Right cardiac atrium (tissue), 5 donors: ENCODE data around the gene KLHL17. TPM values are rescaled to one million over a fixed set of nuclear protein-coding genes. Genes with fewer than 3 reads are reported as not detected.

Experiments
- ATAC-seq, 2 donors: fragments of 200-7000 bp; cut with Tn5 transposase; one replicate each; pipeline versions ENCODE4 v1.8.0 to v1.9.1; 2020; ENCODE audit warnings: moderate library complexity in 2 of 2, mild to moderate bottlenecking in 1 of 2
- DNase-seq, 3 donors: peaks; one replicate each; pipeline ENCODE4 v3.0.0-alpha.2; 2020
- H3K27ac ChIP-seq: one replicate; pipeline ENCODE4 v1.5.1; 2013; ENCODE audit warnings: mild to moderate bottlenecking, low read length, control low read depth, moderate library complexity
- H3K27me3 ChIP-seq: one replicate; pipeline ENCODE4 v1.6.1; 2013; ENCODE audit not compliant: control insufficient read depth, insufficient read depth
- H3K4me1 ChIP-seq: one replicate; pipeline ENCODE4 v1.6.1; 2013; ENCODE audit warnings: low read length; ENCODE audit not compliant: control insufficient read depth, insufficient read depth
- H3K4me3 ChIP-seq: one replicate; pipeline ENCODE4 v1.5.1; 2013; ENCODE audit warnings: low read length, control low read depth
- H3K9me3 ChIP-seq: one replicate; pipeline ENCODE4 v1.6.1; 2013; ENCODE audit warnings: low read length; ENCODE audit not compliant: control insufficient read depth
- WGBS: extraction: QIAGEN DNeasy Blood & Tissue Kit; methylation state at CpG from one replicate; pipeline ENCODE4 v1.1.7; 2013; 5-methylcytosine and 5-hydroxymethylcytosine counted together
- intact Hi-C, 4 donors: fragments of 100-400 bp; cut with DNase I; formaldehyde crosslinking; loops; one replicate each; pipeline versions ENCODE4 v1.11.0 to v1.14.0; 2022 to 2023
- polyA plus RNA-seq: library from polyadenylated mRNA; stranded (reverse); fragments of 200-250 nt; gene quantifications from one replicate; pipeline ENCODE4 v1.2.3, GENCODE V29; 2013
- total RNA-seq, 4 donors: library from RNA; stranded (reverse); fragmentation: NEBNext Ultra II Directional; extraction: Animal tissue kit (Norgen Biotek cat#: 25700); gene quantifications; one replicate each; pipeline ENCODE4 v1.2.1, GENCODE V29; 2021
- donor health status: healthy with polysubstance abuse.
- donor health status: DM: no; HTN: yes; CAD: no.
- donor health status: DM: no; HTN: no; CAD: no.
- donor health status: DM: no; HTN: yes; CAD: no; lungs with severe emphysema.
- donor health status: DM: yes; HTN: yes; CAD: no.

The KLHL17 gene
- total and polyA plus RNA-seq, 5 donors = 5.0 to 9.7 (median 5.4) TPM

DNA sequence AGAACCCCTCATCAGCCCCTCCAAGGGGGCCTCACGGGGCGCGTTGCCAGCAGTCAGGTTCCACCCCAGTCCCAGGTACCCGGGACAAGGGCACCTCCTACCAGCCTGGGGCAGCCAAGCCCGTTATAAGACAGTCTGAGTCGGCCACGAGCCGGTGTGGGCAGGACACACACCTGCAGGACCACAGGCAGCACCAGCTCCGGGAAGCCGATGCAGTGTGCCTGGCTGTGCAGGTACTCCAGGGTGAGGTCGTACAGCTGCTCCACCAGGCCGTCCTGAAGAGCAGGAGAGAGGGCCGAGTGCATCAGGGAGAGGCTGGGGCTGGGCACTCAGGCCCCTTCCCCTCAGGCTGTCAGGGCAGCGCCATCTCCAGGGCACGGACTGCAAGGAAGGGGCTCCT lies 12.4 kb upstream of the KLHL17 start:
- WGBS = 89% methylated on average over 15 of the region's 15 CpGs
- no peak for ATAC-seq

DNA sequence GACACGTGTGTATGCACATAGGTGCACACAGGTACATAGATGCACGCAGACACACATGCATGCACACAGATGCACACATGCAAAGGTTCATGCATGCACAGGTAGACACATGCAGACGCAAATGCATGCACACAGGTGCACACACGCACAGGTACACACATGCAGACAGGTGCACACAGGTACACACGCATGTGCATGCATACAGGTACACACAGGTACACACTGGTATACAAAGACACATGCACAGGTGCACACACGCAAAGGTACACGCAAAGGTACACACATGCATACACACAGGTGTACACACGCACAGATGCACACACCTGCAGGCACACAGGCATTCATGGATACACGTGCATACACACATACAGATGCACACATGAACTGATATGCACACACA lies 10.1 kb upstream of the KLHL17 start:
- no peaks in the 10 kb centered on the region for H3K4me1 ChIP-seq
- H3K27ac ChIP-seq = no peak overlapping the region
- H3K9me3 ChIP-seq = no peaks in the 10 kb centered on the region
- 92% methylated on average over 9 of the region's 9 CpGs for WGBS
- no peaks in the 10 kb centered on the region for H3K27me3 ChIP-seq
- ATAC-seq (no peak), DNase-seq (no peak)
- intact Hi-C loops = loop anchor here in 1 of 4 donors (10.0 kb wide), 1 partner anchor 45 kb away; no protein-coding TSS in a partner anchor
- H3K4me3 ChIP-seq = no peak overlapping the region

More for the DNA sequence above, 12.4 kb upstream of the KLHL17 start:
- no peaks in the 10 kb centered on the region for H3K9me3 ChIP-seq
- H3K4me1 ChIP-seq = no peaks in the 10 kb centered on the region
- intact Hi-C loops = no loop called here
- H3K27me3 ChIP-seq = no peaks in the 10 kb centered on the region
- H3K4me3 ChIP-seq = no peak overlapping the region
- H3K27ac ChIP-seq = no peak overlapping the region
- no peak for DNase-seq

DNA sequence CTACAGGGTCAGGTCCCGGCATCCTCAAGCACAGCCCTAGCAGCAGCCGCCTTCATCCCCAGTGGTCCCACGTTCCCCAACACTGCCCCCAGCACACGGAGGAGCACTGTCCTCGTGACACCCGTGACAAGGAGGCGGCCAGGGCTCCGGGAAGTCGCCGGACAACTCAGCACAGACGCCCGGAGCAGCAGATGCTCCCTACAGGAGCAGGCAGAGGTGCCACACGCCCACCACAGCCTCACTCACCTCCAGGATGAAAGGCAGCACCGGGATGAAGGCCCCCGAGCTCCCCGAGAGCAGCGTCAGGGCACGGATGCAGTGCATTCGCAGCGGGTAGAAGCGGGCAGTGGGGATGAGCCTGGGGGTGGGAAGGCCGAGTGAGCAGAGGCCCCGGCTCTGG lies 9.5 kb upstream of the KLHL17 start:
- ATAC-seq (no peak), DNase-seq (no peak)
- Histone ChIP-seq H3K27me3 (no peaks in the 10 kb centered on the region), H3K9me3 (no peaks in the 10 kb centered on the region), H3K4me1 (no peaks in the 10 kb centered on the region), H3K27ac (no peak overlapping the region), H3K4me3 (no peak overlapping the region)
- intact Hi-C loops = loop anchor here in 1 of 4 donors (10.0 kb wide), 1 partner anchor 46 kb away; no protein-coding TSS in a partner anchor
- WGBS = 90% methylated on average over 23 of the region's 23 CpGs

DNA sequence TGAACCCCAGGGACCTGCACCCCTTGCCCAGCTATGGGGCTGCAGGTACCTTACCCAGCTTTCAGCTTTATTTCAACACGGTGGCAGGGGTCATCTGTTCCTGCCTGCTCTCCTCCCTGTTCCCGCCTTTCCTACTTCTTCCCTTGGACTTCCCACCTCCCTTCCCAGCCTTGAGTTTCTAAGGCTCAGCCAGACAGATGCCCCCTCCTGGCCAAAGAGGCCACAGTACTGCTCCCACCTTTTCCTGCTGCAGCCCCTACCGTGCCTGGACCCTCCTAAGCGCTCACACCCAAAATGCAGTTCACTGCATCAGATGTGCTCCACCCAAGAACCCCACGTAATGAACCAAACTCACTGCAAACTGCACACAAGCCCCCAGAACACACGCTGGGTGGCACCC lies 9.0 kb upstream of the KLHL17 start:
- no peaks in the 10 kb centered on the region for H3K9me3 ChIP-seq
- H3K4me1 ChIP-seq = no peaks in the 10 kb centered on the region
- H3K4me3 ChIP-seq = no peak overlapping the region
- H3K27ac ChIP-seq = no peak overlapping the region
- DNase-seq (no peak), ATAC-seq (no peak)
- intact Hi-C loops = loop anchor here in 1 of 4 donors (10.0 kb wide), 1 partner anchor 47 kb away; no protein-coding TSS in a partner anchor
- no peaks in the 10 kb centered on the region for H3K27me3 ChIP-seq
- WGBS = 66% methylated on average over 6 of the region's 6 CpGs

DNA sequence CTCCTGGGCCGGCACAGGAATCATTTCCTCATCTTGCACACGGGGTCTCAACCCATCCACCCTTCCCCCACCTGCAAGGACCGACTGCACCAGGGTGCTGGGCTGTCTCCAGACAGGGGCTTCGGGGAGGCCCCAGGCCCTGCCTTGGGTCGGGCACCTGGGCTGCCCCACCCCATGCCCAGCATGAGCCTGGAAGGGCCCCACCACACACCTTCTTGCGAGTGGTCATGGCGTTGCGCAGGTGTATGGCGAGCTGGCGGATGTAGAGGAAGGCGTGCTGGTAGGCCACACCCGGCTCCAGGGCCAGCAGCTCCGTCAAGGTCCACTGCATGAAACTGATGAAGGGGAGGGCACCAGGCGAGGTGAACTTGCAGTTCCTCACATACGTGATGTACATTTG lies 8.2 kb upstream of the KLHL17 start:
- intact Hi-C loops = loop anchor here in 1 of 4 donors (10.0 kb wide), 1 partner anchor 47 kb away; no protein-coding TSS in a partner anchor
- no peak for ATAC-seq

DNA sequence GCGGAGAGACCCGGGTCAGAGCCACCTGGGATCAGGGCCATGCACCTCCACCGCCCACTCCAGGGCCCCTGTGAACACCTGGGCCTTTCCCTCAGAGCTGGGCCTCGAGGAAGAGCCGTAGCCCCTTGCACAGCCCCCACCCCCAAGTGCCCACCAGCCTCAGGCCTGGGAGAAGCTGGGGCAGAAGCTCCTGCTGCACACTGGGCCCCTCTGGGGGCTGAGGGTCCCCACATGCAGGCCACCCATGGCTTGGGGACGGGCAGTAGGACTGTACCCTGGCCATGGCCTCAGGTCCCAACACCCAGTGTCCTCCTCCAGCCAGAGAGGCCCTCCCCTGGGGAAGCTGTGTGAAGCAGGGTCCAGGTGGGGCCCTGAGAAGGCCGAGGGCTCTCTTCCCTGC lies 7.8 kb upstream of the KLHL17 start:
- Histone ChIP-seq H3K27ac (no peak overlapping the region), H3K9me3 (no peaks in the 10 kb centered on the region), H3K4me1 (no peaks in the 10 kb centered on the region), H3K27me3 (no peaks in the 10 kb centered on the region), H3K4me3 (no peak overlapping the region)
- DNase-seq (no peak), ATAC-seq (no peak)
- WGBS = 86% methylated on average over 7 of the region's 7 CpGs
- intact Hi-C loops = loop anchor here in 1 of 4 donors (10.0 kb wide), 1 partner anchor 48 kb away; no protein-coding TSS in a partner anchor

More for the DNA sequence above, 8.2 kb upstream of the KLHL17 start:
- Histone ChIP-seq H3K27ac (no peak overlapping the region), H3K4me1 (no peaks in the 10 kb centered on the region), H3K27me3 (no peaks in the 10 kb centered on the region), H3K9me3 (no peaks in the 10 kb centered on the region), H3K4me3 (no peak overlapping the region)
- WGBS = 91% methylated on average over 15 of the region's 15 CpGs
- DNase-seq = no peak

DNA sequence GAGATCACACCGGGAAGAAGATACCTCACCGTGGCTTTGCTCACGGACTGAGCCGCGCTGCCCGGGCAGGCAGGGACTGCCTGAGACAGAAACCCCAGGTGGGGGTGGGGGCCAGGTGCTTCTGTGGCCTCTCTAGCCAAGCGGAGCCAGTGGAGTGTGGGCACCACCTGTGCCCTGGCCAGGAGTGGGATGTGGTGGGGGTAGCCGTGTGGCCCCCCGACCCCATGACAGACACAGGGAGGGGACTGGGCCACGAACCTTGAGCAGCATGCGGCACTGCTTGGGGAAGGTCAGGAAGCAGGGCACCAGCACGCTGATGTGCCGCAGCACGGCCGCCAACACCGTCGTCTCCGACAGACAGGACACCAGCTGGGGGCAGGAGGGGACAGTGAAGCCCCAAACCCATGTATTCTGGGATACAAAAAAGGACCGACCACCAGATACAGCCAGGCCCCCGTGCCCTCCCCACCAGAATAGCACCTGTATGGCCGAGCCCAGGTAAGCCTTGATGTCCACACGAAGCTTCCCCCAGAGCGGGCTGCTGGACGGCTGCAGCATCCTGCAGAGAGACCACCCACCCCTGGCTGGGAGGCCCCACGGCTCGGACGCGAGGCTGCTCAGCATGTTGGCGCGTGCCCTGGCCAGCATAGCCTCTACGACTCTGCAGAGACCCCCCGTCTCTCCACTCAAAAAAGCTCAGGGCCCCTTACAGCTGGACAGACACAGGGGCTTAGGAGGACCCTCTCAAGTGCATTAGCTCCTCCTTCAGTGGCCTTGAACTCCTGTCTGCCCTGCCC lies 6.7 kb upstream of the KLHL17 start:
- intact Hi-C loops = loop anchor here in 1 of 4 donors (10.0 kb wide), 1 partner anchor 49 kb away; no protein-coding TSS in a partner anchor
- no peak for DNase-seq
- H3K27ac ChIP-seq = no peak overlapping the region
- no peaks in the 10 kb centered on the region for H3K9me3 ChIP-seq
- no peak overlapping the region for H3K4me3 ChIP-seq
- no peaks in the 10 kb centered on the region for H3K4me1 ChIP-seq
- no peaks in the 10 kb centered on the region for H3K27me3 ChIP-seq
- WGBS = 88% methylated on average over 32 of the region's 32 CpGs
- no peak for ATAC-seq

DNA sequence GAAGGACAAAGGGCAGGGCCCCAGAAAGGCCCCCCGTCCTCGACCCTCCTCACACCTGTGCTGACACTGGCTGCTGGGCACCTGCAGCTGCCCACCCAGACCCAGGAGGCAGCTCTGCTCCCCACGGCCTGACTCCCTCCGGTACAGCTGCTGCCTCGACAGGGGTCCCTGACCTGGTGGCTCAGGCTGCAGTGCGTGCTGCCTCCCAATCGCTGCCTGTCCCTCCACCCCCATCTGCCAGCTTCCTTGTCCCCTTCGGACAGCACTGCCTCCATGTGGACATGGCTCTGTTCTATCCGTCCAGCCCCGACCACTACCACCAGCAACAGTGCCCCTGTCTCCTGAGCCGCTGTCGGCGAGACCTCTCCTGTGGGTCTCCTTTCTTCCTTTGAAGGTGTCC lies 5.5 kb upstream of the KLHL17 start:
- intact Hi-C loops = loop anchor here in 1 of 4 donors (10.0 kb wide), 1 partner anchor 50 kb away; no protein-coding TSS in a partner anchor
- Histone ChIP-seq H3K4me3 (no peak overlapping the region), H3K9me3 (no peaks in the 10 kb centered on the region), H3K27ac (no peak overlapping the region), H3K4me1 (no peaks in the 10 kb centered on the region), H3K27me3 (no peaks in the 10 kb centered on the region)
- DNase-seq = no peak
- no peak for ATAC-seq
- 83% methylated on average over 13 of the region's 13 CpGs for WGBS

DNA sequence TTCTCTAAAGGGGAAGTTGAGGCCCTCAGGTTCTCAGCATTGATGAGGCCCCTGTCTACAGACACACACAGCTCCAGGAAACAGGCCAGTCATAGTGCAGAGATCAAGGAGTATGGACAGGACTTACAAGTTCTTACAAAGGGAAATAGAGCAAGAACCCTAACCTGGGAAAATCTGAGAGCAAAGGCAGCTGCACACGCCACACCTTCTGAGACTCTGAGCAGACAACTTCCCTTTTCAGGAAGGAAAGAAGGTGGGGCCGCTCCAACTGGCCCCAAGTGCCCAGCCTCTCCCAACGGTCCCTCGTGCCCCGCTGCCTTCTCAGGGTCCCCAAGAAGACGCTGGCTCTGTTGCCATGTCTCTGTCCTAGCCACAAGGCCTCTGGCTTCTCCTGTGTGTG lies 4.9 kb upstream of the KLHL17 start:
- Histone ChIP-seq H3K27me3 (no peaks in the 10 kb centered on the region), H3K4me3 (no peak overlapping the region), H3K9me3 (no peaks in the 10 kb centered on the region), H3K4me1 (no peaks in the 10 kb centered on the region), H3K27ac (no peak overlapping the region)
- 71% methylated on average over 6 of the region's 6 CpGs for WGBS
- intact Hi-C loops = loop anchor here in 1 of 4 donors (10.0 kb wide), 1 partner anchor 51 kb away; no protein-coding TSS in a partner anchor
- no peak for DNase-seq
- no peak for ATAC-seq

DNA sequence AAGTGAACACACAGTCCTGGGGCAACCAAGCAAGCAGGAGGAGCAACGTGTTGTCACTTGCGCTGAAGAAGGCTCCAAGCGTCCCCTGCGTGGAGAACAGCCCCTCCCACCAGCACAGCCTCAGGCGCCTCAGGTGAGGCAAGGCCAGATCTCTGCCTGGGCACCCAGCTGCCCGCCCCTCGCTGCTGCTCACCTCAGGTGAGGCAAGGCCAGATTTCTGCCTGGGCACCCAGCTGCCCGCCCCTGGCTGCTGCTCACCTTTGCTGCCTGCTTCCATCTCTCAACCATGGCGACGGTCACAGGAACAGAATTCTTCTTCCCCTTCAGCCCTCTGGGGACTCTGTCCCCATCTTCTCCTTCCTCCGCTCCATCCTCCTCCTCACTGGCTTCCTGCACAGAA lies 3.7 kb upstream of the KLHL17 start:
- WGBS = 91% methylated on average over 11 of the region's 11 CpGs
- no peaks in the 10 kb centered on the region for H3K4me1 ChIP-seq

More for the DNA sequence above, 3.7 kb upstream of the KLHL17 start:
- Histone ChIP-seq H3K27ac (no peak overlapping the region), H3K4me3 (no peak overlapping the region), H3K9me3 (no peaks in the 10 kb centered on the region), H3K27me3 (no peaks in the 10 kb centered on the region)
- DNase-seq (no peak), ATAC-seq (no peak)
- intact Hi-C loops = loop anchor here in 1 of 4 donors (10.0 kb wide), 1 partner anchor 52 kb away; no protein-coding TSS in a partner anchor
